IPS DF 4.7 (cell line): ENCODE measurements around the gene CDH20.

Experiments used
- DNase-seq: peaks from one replicate; pipeline ENCODE4 v3.0.0-alpha.2; 2013; ENCODE audit warnings: low spot score; ENCODE audit errors: extremely low read depth

The CDH20 gene

GRCh38 chr18:61528961-61529360 lies 195.7 kb downstream of the CDH20 start:
- DNase-seq = no peak

GRCh38 chr18:61530681-61531080 lies 197.5 kb downstream of the CDH20 start:
- DNase-seq = no peak

GRCh38 chr18:61531182-61531581 lies 198.0 kb downstream of the CDH20 start:
- DNase-seq = no peak

- DNase-seq = no peak
These were observed 198.7 kb downstream of the CDH20 start for GRCh38 chr18:61531891-61532290.

DNA sequence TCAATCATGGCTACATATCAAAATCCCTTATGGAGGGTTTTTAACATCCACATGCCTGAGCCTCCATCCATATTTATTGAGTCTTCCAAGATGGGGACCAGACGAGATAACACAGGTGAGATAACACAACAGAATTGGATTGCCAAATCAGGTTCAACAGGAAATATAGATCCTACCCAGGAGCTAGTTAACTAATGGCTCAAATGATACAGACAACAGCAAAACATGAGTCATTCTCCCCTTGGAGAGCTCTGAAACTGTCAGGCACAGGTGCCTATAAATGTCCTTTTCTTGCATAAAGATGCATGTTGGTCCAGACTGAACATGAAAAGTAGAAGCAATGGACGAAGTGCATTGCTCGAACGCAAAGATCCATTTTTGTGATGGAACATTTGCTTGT lies 202.2 kb downstream of the CDH20 start:
- DNase-seq = no peak

GRCh38 chr18:61541673-61542072 lies 208.4 kb downstream of the CDH20 start:
- DNase-seq = no peak

DNA sequence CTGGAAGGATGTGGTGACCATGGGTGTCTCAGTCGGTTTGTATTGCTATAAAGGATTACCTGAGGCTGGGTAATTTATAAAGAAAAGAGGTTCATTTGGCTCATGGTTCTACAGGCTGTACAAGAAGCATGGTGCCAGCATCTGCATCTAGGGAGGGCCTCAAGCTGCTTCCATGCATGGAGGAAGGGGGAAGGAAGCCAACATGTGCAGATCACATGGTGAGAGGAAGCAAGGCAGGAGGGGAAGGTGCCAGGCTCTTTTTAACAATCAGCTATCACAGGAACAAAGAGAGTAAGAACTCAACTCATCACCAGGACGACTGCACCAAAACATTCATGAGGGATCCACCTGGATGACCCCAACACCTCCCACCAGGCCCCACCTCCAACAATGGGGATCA lies 209.4 kb downstream of the CDH20 start:
- no peak for DNase-seq

DNA sequence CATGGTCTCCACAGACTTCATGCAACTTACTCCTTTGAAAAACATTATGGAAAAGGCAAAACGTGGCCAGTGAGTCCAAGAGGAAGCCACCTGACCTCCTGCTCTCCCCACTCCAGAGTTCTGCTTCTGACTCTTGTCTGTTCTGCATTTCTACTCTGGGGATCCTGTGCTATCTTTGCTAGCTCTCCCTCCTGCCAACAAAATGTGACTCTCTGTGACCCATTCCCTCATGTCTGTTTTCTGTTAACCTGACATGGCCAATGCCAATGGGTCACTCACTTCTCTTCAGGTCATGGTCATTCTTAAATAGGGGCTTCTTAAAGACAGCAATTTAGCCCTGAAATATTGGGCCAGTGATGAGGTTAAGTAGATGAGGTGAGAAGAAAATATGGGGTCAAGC lies 210.3 kb downstream of the CDH20 start:
- DNase-seq = no peak

GRCh38 chr18:61544178-61544577 lies 210.9 kb downstream of the CDH20 start:
- no peak for DNase-seq

DNA sequence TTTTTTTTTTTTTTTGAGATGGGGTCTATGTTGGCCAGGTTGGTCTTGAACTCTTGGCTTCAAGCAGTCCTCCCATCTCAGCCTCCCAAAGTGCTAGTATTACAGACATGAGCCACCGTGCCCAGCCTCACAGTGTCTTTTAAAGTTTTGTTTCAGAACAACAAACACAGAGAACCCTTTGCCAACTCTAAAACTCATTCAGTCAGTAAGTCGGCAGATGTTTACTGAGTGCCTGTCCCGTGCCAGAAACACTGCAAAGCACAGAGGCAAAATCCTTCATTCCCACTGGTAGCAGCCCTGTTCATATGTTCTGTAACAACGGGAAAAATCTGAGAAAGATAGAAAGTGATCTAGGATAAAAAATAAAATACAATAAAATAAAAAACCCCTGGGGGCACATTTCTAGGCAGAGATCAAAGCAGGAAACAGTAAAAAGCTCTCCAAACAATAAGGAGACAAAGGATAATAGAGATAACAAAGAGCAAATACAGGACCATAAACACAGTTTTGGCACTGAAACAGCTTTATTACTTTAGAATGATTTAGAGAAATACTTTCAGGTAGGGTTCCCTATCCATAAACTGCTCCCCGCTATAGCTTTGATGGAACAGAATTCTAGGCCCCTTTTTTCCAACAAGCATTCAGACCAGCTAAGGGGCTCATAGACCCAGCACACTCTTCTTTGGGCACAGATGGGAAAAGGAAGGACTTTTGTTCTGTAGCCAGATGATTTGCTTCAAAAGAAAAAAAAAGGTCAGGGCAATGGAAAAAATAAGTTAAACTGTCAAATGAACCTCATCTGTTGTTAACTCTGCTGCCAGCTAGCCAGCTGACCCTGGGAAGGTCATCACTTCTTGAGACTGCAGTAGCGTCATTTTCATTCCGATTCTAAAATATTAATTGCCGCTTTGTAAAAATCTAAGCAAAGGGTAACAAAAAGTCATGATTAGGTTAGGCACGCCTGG lies 212.3 kb downstream of the CDH20 start:
- no peak for DNase-seq

DNA sequence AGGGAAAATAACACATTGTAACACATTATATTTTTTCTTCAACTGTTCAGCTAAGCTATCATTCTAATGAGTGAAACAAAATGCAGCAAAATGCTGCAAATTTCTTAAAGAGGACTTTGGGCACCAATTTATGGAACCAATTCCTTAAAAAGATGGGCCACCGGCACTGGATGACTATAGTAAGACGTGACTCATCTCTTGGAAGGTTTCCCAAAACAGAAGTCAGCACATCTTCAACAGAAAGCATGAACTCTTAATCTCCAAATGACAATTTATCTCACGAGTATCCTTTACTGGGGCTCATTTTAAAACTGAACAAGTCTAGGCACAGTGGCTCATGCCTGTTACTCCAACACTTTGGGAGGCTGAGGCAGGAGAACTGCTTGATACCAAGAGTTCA lies 213.4 kb downstream of the CDH20 start:
- no peak for DNase-seq

- DNase-seq = no peak
These were observed 216.2 kb downstream of the CDH20 start for GRCh38 chr18:61549416-61549815.

DNA sequence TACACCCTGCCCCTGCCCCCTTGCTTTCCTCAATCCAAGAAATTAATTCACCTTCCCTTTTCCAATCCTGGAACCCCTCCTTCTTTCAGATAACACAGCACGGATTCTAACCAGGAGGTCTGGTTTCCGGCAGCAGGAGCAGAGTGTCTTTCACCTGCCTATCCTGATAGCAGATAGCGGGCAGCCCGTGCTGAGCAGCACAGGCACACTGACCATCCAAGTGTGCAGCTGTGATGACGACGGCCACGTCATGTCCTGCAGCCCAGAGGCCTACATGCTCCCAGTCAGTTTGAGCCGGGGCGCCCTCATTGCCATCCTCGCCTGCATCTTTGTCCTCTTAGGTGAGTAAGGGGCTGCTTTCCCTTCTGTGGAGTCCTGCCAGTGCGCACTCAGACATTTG lies 216.7 kb downstream of the CDH20 start:
- no peak for DNase-seq

DNA sequence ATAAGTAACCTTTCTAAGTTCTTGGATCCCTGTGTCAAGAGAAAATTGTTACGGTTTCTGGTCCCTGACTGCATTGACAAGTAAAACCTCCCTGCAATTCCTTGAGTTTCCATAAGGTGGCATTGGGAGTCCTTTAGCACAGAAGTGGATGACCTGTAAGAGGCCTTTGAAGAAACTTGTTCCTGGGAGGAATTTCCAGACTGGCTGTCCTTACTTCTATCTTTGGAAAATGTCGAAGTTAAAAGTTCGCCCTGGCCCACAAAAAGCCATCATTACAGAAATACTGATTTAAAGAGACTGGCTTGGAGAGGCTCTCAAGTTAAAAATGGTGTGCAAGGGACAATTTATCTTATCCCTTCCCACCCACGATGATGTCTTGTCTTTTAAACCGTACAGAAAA lies 218.4 kb downstream of the CDH20 start:
- DNase-seq = peak; percentile 84

DNA sequence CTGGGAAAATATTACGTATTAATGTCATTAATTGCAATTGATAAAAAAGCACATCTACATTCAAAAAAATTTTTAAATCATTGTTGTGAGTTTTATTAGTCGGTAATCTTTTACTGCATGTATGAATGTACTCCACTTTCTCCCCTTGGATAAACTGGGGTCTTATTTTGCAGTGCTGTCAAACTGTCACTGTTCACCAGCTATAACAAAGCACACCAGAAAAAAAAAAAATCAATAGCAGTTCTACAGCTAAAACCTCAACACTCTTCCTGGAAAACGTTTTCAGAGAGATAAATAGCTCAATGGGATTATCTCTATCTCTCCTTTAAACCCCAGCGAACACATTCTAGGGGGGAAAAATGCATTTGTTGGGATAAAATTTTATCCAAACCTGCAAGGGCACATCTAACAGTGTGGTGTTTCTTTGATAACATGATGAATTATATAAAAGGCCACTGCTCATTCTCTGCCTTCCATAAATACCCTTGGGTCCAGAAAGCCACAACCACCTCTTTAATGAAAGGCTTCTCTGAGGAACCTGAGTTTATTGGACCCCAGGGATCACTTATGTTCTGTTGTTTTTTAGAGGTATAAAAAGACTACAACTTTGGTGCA lies 219.9 kb downstream of the CDH20 start:
- DNase-seq = no peak

- no peak for DNase-seq
These were observed 221.0 kb downstream of the CDH20 start for GRCh38 chr18:61554117-61554776.

- DNase-seq = no peak
These were observed 221.7 kb downstream of the CDH20 start for GRCh38 chr18:61554946-61555361.

GRCh38 chr18:61556316-61556715 lies 223.1 kb downstream of the CDH20 start:
- DNase-seq = no peak

- DNase-seq = no peak
These were observed 223.6 kb downstream of the CDH20 start for GRCh38 chr18:61556862-61557261.

DNA sequence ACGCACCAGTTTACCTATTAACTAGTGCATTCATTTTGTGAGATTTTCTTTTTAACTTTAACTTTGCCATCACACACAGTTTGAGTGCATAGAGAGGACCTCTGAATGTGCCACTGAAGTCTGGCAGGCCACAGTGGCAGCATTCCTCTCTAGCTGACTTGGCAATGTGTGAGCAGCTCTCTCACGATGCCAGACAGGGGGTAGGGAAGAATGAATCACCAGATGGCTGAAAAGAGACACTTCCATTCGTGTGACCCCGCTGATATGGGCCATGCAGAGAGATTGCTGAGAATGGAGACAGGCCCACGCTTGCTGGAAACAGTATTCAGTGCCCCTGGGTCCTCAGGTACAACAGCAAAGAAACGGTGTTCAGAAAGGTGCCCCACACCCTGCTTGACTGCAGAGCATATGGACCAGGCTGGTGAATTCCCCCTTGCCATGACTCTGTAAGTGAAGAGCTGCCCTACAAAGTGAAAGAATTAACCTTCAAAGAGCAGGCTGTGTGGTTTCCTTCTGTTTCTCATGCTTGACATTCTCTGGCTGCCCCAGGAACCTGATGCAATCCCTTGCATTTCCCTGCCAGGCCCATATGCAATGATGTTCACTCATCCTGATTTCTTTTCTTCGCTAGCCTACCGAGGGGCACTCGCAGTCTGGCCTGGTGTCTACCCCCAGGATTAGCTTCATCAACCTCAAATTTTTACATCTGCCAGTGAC lies 236.1 kb downstream of the CDH20 start:
- DNase-seq = no peak

DNA sequence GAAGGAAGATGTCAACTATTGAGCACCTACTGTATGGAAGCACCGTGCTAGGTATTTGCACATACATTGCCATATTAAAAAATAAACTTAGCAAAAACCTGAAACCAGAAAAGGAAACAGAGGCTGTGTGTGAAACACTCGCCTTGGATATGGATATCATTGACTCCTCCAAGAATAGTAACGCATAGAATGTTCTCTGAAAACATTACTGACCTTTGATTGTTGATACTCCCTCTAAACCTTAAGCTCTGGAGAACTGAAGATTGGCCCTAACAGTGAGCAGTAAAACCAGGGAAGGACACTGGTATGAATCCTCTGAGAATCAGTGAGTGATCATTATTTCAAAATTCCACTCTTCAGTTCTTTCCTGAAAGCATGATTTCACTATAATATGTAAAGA lies 236.8 kb downstream of the CDH20 start:
- DNase-seq = no peak
